Measurements from ENCODE around the gene NIN. TPM values are rescaled to one million over a fixed set of nuclear protein-coding genes. Genes with fewer than 3 reads are reported as not detected.

Gene NIN
- total RNA-seq, 1 donor from 2014 or later: 104 TPM

DNA sequence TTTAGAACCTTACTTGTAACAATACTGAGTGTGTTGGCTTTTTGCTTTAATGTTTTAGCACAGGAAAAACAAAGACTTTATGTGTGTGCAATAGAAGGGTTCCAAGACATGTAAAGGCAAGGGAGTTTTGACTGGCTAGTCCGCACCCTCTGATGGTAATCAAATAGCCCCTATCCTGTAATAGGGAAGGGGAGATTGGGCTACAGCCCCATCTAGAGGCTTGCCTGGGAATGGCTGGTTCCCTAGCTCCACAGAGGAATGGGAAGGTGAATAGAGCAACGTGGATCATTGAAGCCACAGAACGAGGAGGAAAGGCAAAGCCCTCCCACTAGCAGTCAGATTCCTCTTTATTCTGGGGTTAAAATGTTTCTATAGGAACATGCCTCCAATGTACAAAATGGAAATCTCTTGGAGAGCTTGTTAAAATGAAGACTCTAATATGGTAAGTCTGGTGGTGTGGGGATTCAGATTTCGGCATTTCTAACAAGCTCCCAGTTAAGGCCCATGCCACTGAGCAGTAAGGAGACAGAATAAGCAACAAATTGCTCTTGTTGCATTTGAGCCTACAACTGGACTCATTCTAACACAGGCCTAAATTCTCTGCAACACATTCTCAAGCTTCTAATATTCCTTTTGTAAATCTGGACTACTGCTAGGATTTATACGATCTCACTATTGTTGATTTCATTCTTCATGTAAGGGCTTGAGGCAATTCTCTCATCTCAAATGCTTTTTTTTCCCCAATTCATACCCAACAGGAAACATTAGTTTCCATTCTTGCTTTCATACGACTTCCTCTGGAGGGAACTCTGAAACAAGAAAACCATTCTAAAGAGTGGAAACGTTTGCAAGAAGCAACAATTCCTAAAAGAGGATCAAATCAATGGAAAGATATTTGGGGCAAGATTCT is 57.1 kb downstream of the NIN start:
- no peak overlapping the region for H3K4me3 Mint-ChIP-seq (ENCODE audit: unreplicated experiment)
- TF ChIP-seq, protein P1, sequence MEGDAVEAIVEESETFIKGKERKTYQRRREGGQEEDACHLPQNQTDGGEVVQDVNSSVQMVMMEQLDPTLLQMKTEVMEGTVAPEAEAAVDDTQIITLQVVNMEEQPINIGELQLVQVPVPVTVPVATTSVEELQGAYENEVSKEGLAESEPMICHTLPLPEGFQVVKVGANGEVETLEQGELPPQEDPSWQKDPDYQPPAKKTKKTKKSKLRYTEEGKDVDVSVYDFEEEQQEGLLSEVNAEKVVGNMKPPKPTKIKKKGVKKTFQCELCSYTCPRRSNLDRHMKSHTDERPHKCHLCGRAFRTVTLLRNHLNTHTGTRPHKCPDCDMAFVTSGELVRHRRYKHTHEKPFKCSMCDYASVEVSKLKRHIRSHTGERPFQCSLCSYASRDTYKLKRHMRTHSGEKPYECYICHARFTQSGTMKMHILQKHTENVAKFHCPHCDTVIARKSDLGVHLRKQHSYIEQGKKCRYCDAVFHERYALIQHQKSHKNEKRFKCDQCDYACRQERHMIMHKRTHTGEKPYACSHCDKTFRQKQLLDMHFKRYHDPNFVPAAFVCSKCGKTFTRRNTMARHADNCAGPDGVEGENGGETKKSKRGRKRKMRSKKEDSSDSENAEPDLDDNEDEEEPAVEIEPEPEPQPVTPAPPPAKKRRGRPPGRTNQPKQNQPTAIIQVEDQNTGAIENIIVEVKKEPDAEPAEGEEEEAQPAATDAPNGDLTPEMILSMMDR (IDR thresholded peaks at IDR 0.05; ENCODE audit: partially characterized antibody, unreplicated experiment): peak; percentile 71

DNA sequence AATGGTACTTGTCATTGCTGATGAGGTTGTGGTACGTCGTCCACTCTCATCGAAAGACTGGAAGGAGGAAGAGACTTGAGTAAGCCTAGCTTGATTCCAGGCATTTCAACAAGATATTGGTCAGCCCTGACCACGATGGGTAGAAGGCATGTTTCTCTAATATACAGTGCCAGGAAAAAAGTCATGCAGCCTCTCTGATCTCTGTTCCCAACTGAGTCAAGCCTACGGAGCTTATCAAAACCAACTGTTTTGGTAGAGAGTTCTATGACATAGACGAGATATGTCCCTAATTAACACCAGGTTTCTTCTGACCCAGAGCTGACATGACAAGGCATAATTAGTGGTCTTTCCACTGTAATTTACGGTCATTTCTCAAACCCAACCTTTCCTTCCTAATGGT is 58.5 kb downstream of the NIN start:
- TF ChIP-seq, protein P1 (IDR thresholded peaks at IDR 0.05; ENCODE audit: partially characterized antibody, unreplicated experiment): no peak
- no peak overlapping the region for H3K27ac Mint-ChIP-seq (ENCODE audit: unreplicated experiment)
- no peaks in the 10 kb centered on the region for H3K9me3 Mint-ChIP-seq (ENCODE audit: unreplicated experiment)
- DNase-seq: no peak
- H3K27me3 Mint-ChIP-seq (ENCODE audit: unreplicated experiment): peaks cover 2% of the 10 kb centered on the region
- peaks cover 8% of the 10 kb centered on the region for H3K36me3 Mint-ChIP-seq (ENCODE audit: unreplicated experiment)
- H3K4me3 Mint-ChIP-seq (ENCODE audit: unreplicated experiment): no peak overlapping the region
- H3K4me1 Mint-ChIP-seq (ENCODE audit: low read depth, unreplicated experiment): peaks cover 9% of the 10 kb centered on the region

More for the DNA sequence above, 57.1 kb downstream of the NIN start:
- Mint-ChIP-seq H3K27ac (ENCODE audit: unreplicated experiment) (no peak overlapping the region), H3K9me3 (ENCODE audit: unreplicated experiment) (no peaks in the 10 kb centered on the region), H3K4me1 (ENCODE audit: low read depth, unreplicated experiment) (peaks cover 16% of the 10 kb centered on the region), H3K36me3 (ENCODE audit: unreplicated experiment) (no peaks in the 10 kb centered on the region), H3K27me3 (ENCODE audit: unreplicated experiment) (no peaks in the 10 kb centered on the region)
- peak; percentile 77 for DNase-seq

DNA sequence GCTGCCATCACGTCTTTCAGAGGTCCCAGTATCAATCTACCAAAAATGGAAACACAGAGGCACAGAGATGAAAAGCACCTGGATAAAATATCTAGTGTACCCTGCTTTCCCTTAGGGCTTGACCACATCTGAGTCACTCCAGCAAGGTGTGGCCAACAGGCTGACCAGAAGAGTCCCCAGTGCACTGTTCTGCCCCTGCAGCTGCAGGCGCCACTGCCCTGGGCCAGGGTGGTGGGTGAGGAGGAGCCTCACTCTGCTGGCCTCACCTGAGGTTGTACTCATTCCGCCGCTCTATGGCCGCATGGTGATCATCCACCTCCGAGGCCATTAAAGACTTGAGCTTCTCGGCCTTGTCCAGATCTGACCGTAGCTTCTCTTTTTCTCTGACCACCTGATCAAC is 60.4 kb downstream of the NIN start:
- H3K27ac Mint-ChIP-seq (ENCODE audit: unreplicated experiment): no peak overlapping the region
- DNase-seq: no peak
- no peaks in the 10 kb centered on the region for H3K9me3 Mint-ChIP-seq (ENCODE audit: unreplicated experiment)
- peaks cover 8% of the 10 kb centered on the region for H3K36me3 Mint-ChIP-seq (ENCODE audit: unreplicated experiment)
- H3K4me1 Mint-ChIP-seq (ENCODE audit: low read depth, unreplicated experiment): no peaks in the 10 kb centered on the region
- H3K4me3 Mint-ChIP-seq (ENCODE audit: unreplicated experiment): no peak overlapping the region
- TF ChIP-seq, protein P1 (IDR thresholded peaks at IDR 0.05; ENCODE audit: partially characterized antibody, unreplicated experiment): no peak
- H3K27me3 Mint-ChIP-seq (ENCODE audit: unreplicated experiment): peaks cover 2% of the 10 kb centered on the region

DNA sequence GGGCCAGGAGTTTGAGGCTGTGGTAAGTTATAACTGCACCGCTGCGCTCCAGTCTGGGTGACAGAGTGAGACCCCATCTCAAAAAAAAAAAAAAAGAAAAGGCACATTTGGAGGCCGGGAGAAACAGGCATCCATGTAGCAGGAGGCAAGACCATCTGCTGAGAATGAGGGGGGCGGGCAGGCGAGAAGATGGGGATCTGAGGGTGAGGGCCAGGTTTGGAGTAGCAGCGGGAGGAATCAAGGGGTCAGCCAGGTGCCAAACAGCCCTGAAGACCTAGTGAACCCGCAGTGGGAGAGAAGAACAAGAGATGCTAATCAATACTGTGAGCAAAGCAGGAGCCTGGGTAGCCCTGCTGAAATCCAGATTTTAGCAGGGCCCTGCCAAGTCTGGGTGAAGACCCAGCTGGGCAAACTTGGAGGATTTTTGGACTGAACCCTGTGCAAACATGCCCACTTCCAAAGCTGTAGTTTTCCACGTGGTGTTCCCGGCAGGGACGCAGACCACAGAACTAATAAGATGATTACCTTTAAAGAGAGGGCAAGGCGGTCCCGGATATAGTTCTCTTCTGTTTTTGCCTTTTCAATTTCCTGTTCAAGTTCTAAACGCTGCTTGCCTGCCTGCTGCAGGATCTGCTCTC is 61.0 kb downstream of the NIN start:
- Mint-ChIP-seq H3K4me3 (ENCODE audit: unreplicated experiment) (no peak overlapping the region), H3K9me3 (ENCODE audit: unreplicated experiment) (no peaks in the 10 kb centered on the region), H3K4me1 (ENCODE audit: low read depth, unreplicated experiment) (no peaks in the 10 kb centered on the region), H3K36me3 (ENCODE audit: unreplicated experiment) (peaks cover 8% of the 10 kb centered on the region), H3K27ac (ENCODE audit: unreplicated experiment) (peak overlapping the region; percentile 11), H3K27me3 (ENCODE audit: unreplicated experiment) (peaks cover 2% of the 10 kb centered on the region)
- no peak for DNase-seq
- TF ChIP-seq, protein P1 (IDR thresholded peaks at IDR 0.05; ENCODE audit: partially characterized antibody, unreplicated experiment): no peak

DNA sequence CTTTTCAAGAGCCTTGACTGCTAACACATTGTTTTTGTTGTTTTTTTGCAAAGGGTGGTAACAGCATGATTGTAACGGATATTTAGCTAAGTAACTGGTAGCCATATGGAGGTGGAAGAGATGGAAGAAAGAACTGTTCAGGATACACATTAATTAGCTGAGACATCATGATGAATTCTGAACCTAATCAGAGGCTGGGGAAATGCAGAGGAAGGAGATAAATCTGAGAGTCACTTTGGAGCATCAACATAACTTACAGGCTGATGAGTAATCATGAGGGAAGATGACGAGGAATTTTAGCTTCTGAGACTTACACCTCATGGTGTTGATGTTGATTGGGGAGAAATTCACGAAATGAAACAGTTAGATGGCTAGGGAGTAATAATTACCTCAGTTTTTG is 62.3 kb downstream of the NIN start:
- TF ChIP-seq, protein P1 (IDR thresholded peaks at IDR 0.05; ENCODE audit: partially characterized antibody, unreplicated experiment): no peak
- Mint-ChIP-seq H3K4me3 (ENCODE audit: unreplicated experiment) (no peak overlapping the region), H3K4me1 (ENCODE audit: low read depth, unreplicated experiment) (no peaks in the 10 kb centered on the region), H3K9me3 (ENCODE audit: unreplicated experiment) (no peaks in the 10 kb centered on the region), H3K36me3 (ENCODE audit: unreplicated experiment) (peaks cover 8% of the 10 kb centered on the region), H3K27ac (ENCODE audit: unreplicated experiment) (no peak overlapping the region), H3K27me3 (ENCODE audit: unreplicated experiment) (peaks cover 2% of the 10 kb centered on the region)
- no peak for DNase-seq
